Trophoblast cell (in vitro differentiated cells and primary cell): ENCODE results near the gene MARCHF9.

ENCODE experiments used
- DNase-seq, 2 donors: peaks; one replicate each; pipeline ENCODE4 v3.0.0-alpha.2; 2016
- H2AFZ ChIP-seq: 2 replicates; pipeline ENCODE4 v1.6.1; 2013; ENCODE audit warnings: low read length, moderate library complexity, mild to moderate bottlenecking; ENCODE audit not compliant: insufficient read depth, poor library complexity
- H2AK5ac ChIP-seq: 2 replicates; pipeline ENCODE4 v1.6.1; 2013; ENCODE audit warnings: mild to moderate bottlenecking, low read length
- H2BK120ac ChIP-seq: 2 replicates; pipeline ENCODE4 v1.6.1; 2013; ENCODE audit warnings: low read length, mild to moderate bottlenecking, moderate library complexity; ENCODE audit not compliant: insufficient read depth, poor library complexity
- H2BK12ac ChIP-seq: 2 replicates; pipeline ENCODE4 v1.6.1; 2013; ENCODE audit warnings: mild to moderate bottlenecking, low read length, moderate library complexity
- H2BK5ac ChIP-seq: 2 replicates; pipeline ENCODE4 v1.6.1; 2013; ENCODE audit warnings: low read length, low read depth, moderate library complexity, mild to moderate bottlenecking; ENCODE audit not compliant: poor library complexity
- H3K14ac ChIP-seq: 2 replicates; pipeline ENCODE4 v1.6.1; 2013; ENCODE audit warnings: mild to moderate bottlenecking, low read length
- H3K18ac ChIP-seq: 2 replicates; pipeline ENCODE4 v1.6.1; 2013; ENCODE audit warnings: mild to moderate bottlenecking, low read length
- H3K23ac ChIP-seq: 2 replicates; pipeline ENCODE4 v1.6.1; 2013; ENCODE audit warnings: low read length
- H3K27ac ChIP-seq: 2 replicates; pipeline ENCODE4 v1.5.1; 2013; ENCODE audit warnings: low read depth, mild to moderate bottlenecking, inconsistent platforms, low read length, moderate library complexity
- H3K27me3 ChIP-seq: 2 replicates; pipeline ENCODE4 v1.6.1; 2013; ENCODE audit warnings: inconsistent platforms, mild to moderate bottlenecking, low read length, moderate library complexity; ENCODE audit not compliant: insufficient read depth
- H3K36me3 ChIP-seq, 2 experiments: 1 replicate in 1 of 2; 2 replicates in 1 of 2; pipeline ENCODE4 v1.6.1; 2013; ENCODE audit warnings: low read length in 2 of 2, mild to moderate bottlenecking in 2 of 2, moderate library complexity in 1 of 2; ENCODE audit not compliant: insufficient read depth in 2 of 2, control insufficient read depth in 1 of 2
- H3K4ac ChIP-seq: 2 replicates; pipeline ENCODE4 v1.6.1; 2013; ENCODE audit warnings: low read depth, mild to moderate bottlenecking, low read length, moderate library complexity
- H3K4me1 ChIP-seq, 2 experiments: 1 replicate in 1 of 2; 2 replicates in 1 of 2; pipeline ENCODE4 v1.6.1; 2013; ENCODE audit warnings: low read length in 2 of 2, mild to moderate bottlenecking in 2 of 2, moderate library complexity in 1 of 2; ENCODE audit not compliant: insufficient read depth in 2 of 2, control insufficient read depth in 1 of 2
- H3K4me2 ChIP-seq: 2 replicates; pipeline ENCODE4 v1.6.1; 2013; ENCODE audit warnings: inconsistent platforms, mild to moderate bottlenecking, low read length, moderate library complexity
- H3K4me3 ChIP-seq: 2 replicates; pipeline ENCODE4 v1.5.1; 2013; ENCODE audit warnings: mild to moderate bottlenecking, low read depth, low read length, inconsistent platforms
- H3K79me1 ChIP-seq: one replicate; pipeline ENCODE4 v1.6.1; 2013; ENCODE audit warnings: low read length
- H3K79me2 ChIP-seq: 2 replicates; pipeline ENCODE4 v1.6.1; 2013; ENCODE audit warnings: low read length, mild to moderate bottlenecking; ENCODE audit not compliant: control insufficient read depth, insufficient read depth, poor library complexity
- H3K9ac ChIP-seq: 2 replicates; pipeline ENCODE4 v1.6.1; 2013; ENCODE audit warnings: mild to moderate bottlenecking, low read length
- H3K9me3 ChIP-seq: 2 replicates; pipeline ENCODE4 v1.6.1; 2013; ENCODE audit warnings: low read depth, mild to moderate bottlenecking, control low read depth, inconsistent platforms, low read length; ENCODE audit not compliant: insufficient read depth
- H4K12ac ChIP-seq: 2 replicates; pipeline ENCODE4 v1.6.1; 2013; ENCODE audit warnings: low read depth, mild to moderate bottlenecking, low read length, moderate library complexity
- H4K8ac ChIP-seq: 2 replicates; pipeline ENCODE4 v1.6.1; 2013; ENCODE audit warnings: low read depth, mild to moderate bottlenecking, low read length, moderate library complexity
- H4K91ac ChIP-seq: one replicate; pipeline ENCODE4 v1.6.1; 2013; ENCODE audit warnings: low read depth, mild to moderate bottlenecking, low read length, moderate library complexity
- WGBS: extraction: QIAGEN DNeasy Blood & Tissue Kit; methylation state at CpG from one replicate; pipeline ENCODE4 v1.1.7; 2013; ENCODE audit warnings: missing lambda C conversion rate; ENCODE audit not compliant: insufficient read length, insufficient coverage; ENCODE audit errors: extremely low coverage; 5-methylcytosine and 5-hydroxymethylcytosine counted together

The MARCHF9 gene

GRCh38 chr12:57781801-57782200 lies 26.9 kb downstream of the MARCHF9 start:
- no peak for DNase-seq
- H3K9me3 ChIP-seq: no peaks in the 10 kb centered on the region
- H3K4ac ChIP-seq: no peak overlapping the region
- no peak overlapping the region for H2BK12ac ChIP-seq
- no peaks in the 10 kb centered on the region for H3K27me3 ChIP-seq
- H2AK5ac ChIP-seq: no peak overlapping the region
- no peak overlapping the region for H4K8ac ChIP-seq
- no peak overlapping the region for H2BK120ac ChIP-seq
- H3K36me3 ChIP-seq: peaks cover 3 to 13% of the 10 kb centered on the region in 2 experiments
- no peak overlapping the region for H4K91ac ChIP-seq
- H3K9ac ChIP-seq: no peak overlapping the region
- no peak overlapping the region for H3K14ac ChIP-seq
- no peak overlapping the region for H4K12ac ChIP-seq
- no peak overlapping the region for H3K18ac ChIP-seq
- no peak overlapping the region for H3K4me2 ChIP-seq
- H3K4me3 ChIP-seq: no peak overlapping the region
- H3K79me2 ChIP-seq: peaks cover 7% of the 10 kb centered on the region
- no peak overlapping the region for H2AFZ ChIP-seq
- H3K23ac ChIP-seq: no peak overlapping the region
- peaks cover 0 to 3% of the 10 kb centered on the region in 2 experiments for H3K4me1 ChIP-seq
- WGBS: no CpG with 5 or more reads among the region's 2 CpGs
- no peak overlapping the region for H3K27ac ChIP-seq
- peaks cover 3% of the 10 kb centered on the region for H3K79me1 ChIP-seq
- no peak overlapping the region for H2BK5ac ChIP-seq

GRCh38 chr12:57782243-57782607 lies 27.3 kb downstream of the MARCHF9 start:
- Histone ChIP-seq H4K91ac (no peak overlapping the region), H3K36me3 (peaks cover 3 to 16% of the 10 kb centered on the region in 2 experiments), H3K27me3 (no peaks in the 10 kb centered on the region), H2AFZ (no peak overlapping the region), H3K14ac (no peak overlapping the region), H3K79me2 (peaks cover 7% of the 10 kb centered on the region), H3K27ac (no peak overlapping the region), H2BK120ac (no peak overlapping the region), H2AK5ac (no peak overlapping the region), H3K4me3 (no peak overlapping the region), H3K4ac (no peak overlapping the region), H3K23ac (no peak overlapping the region), H3K18ac (no peak overlapping the region), H2BK12ac (no peak overlapping the region), H4K12ac (no peak overlapping the region), H3K4me1 (peaks cover 0 to 3% of the 10 kb centered on the region in 2 experiments), H2BK5ac (no peak overlapping the region), H3K79me1 (peaks cover 3% of the 10 kb centered on the region), H3K9ac (no peak overlapping the region), H4K8ac (no peak overlapping the region), H3K4me2 (no peak overlapping the region), H3K9me3 (no peaks in the 10 kb centered on the region)
- DNase-seq: no peak
- no CpG with 5 or more reads among the region's 4 CpGs for WGBS

- no peaks in the 10 kb centered on the region for H3K27me3 ChIP-seq
- H2AFZ ChIP-seq: peak within 1 kb of the TSS; percentile 58
- H3K4me2 ChIP-seq: peak within 1 kb of the TSS; percentile 73
- H3K27ac ChIP-seq: no peak within 1 kb of the TSS
- peak within 1 kb of the TSS; percentile 59 for H3K14ac ChIP-seq
- H4K12ac ChIP-seq: peak within 1 kb of the TSS; percentile 66
- H4K91ac ChIP-seq: peak within 1 kb of the TSS; percentile 25
- H2BK5ac ChIP-seq: peak within 1 kb of the TSS; percentile 22
- H4K8ac ChIP-seq: peak within 1 kb of the TSS; percentile 95
- peaks cover 3% of the 10 kb centered on the region for H3K79me1 ChIP-seq
- no CpG with 5 or more reads among the region's 45 CpGs for WGBS
- H2AK5ac ChIP-seq: no peak within 1 kb of the TSS
- peaks cover 6 to 17% of the 10 kb centered on the region in 2 experiments for H3K36me3 ChIP-seq
- H3K9ac ChIP-seq: peak within 1 kb of the TSS; percentile 91
- DNase-seq: peak; percentile 90 to 100
- no peak within 1 kb of the TSS for H2BK120ac ChIP-seq
- H2BK12ac ChIP-seq: no peak within 1 kb of the TSS
- H3K4me1 ChIP-seq: peaks cover 0 to 3% of the 10 kb centered on the region in 2 experiments
- peaks cover 7% of the 10 kb centered on the region for H3K79me2 ChIP-seq
- no peak within 1 kb of the TSS for H3K23ac ChIP-seq
- peak within 1 kb of the TSS; percentile 91 for H3K4ac ChIP-seq
- no peaks in the 10 kb centered on the region for H3K9me3 ChIP-seq
- peak within 1 kb of the TSS; percentile 62 for H3K18ac ChIP-seq
- H3K4me3 ChIP-seq: peak within 1 kb of the TSS; percentile 88
Observed at GRCh38 chr12:57782608-57783465, 27.9 kb downstream of the MARCHF9 start, which contains the start of gene TSFM. Gene TSFM, plus strand, starts transcription at chr12:57782787. Its CDS starts 15 bp downstream, at chr12:57782802.

- H3K4ac ChIP-seq: peak overlapping the region; percentile 91
- H3K4me2 ChIP-seq: peak overlapping the region; percentile 73
- no peak overlapping the region for H3K9ac ChIP-seq
- peaks cover 7% of the 10 kb centered on the region for H3K79me2 ChIP-seq
- no peak overlapping the region for H3K14ac ChIP-seq
- no peak overlapping the region for H2BK12ac ChIP-seq
- H3K4me3 ChIP-seq: no peak overlapping the region
- H2AK5ac ChIP-seq: no peak overlapping the region
- H3K36me3 ChIP-seq: peaks cover 9 to 18% of the 10 kb centered on the region in 2 experiments
- peaks cover 0 to 3% of the 10 kb centered on the region in 2 experiments for H3K4me1 ChIP-seq
- H4K91ac ChIP-seq: no peak overlapping the region
- H3K9me3 ChIP-seq: no peaks in the 10 kb centered on the region
- H2BK120ac ChIP-seq: no peak overlapping the region
- no peak overlapping the region for H3K27ac ChIP-seq
- no peak overlapping the region for H3K23ac ChIP-seq
- H4K8ac ChIP-seq: no peak overlapping the region
- no peaks in the 10 kb centered on the region for H3K27me3 ChIP-seq
- peaks cover 3% of the 10 kb centered on the region for H3K79me1 ChIP-seq
- H4K12ac ChIP-seq: no peak overlapping the region
- no peak for DNase-seq
- H2AFZ ChIP-seq: no peak overlapping the region
- WGBS: no CpG with 5 or more reads among the region's 12 CpGs
- no peak overlapping the region for H2BK5ac ChIP-seq
- H3K18ac ChIP-seq: no peak overlapping the region
Observed at GRCh38 chr12:57783466-57783801, 28.5 kb downstream of the MARCHF9 start.
